GM06990 (cell line): ENCODE measurements around the gene CYFIP2.

Source experiments
- DNase-seq: peaks from one replicate; pipeline ENCODE4 v3.0.0-alpha.2; 2011; ENCODE audit not compliant: insufficient read length; ENCODE audit errors: extremely low read depth
- H3K27me3 ChIP-seq: replicated peaks from 2 replicates; pipeline ENCODE4 v1.6.0; 2011; ENCODE audit warnings: low read length; ENCODE audit not compliant: control insufficient read depth, insufficient read depth
- H3K36me3 ChIP-seq: 2 replicates; pipeline ENCODE4 v1.5.1; 2011; ENCODE audit warnings: low read length; ENCODE audit not compliant: control insufficient read depth, insufficient read depth
- H3K4me3 ChIP-seq: replicated peaks from 2 replicates; pipeline ENCODE4 v1.5.1; 2011; ENCODE audit warnings: low read depth, mild to moderate bottlenecking, control low read depth, low read length
- TF ChIP-seq, protein P1 (sequence below): IDR thresholded peaks from 2 replicates; pipeline ENCODE4 v1.5.1; 2011; ENCODE audit warnings: low read length, control low read depth, mild to moderate bottlenecking, inconsistent platforms; ENCODE audit not compliant: insufficient read depth, poor library complexity, severe bottlenecking

The CYFIP2 gene

DNA sequence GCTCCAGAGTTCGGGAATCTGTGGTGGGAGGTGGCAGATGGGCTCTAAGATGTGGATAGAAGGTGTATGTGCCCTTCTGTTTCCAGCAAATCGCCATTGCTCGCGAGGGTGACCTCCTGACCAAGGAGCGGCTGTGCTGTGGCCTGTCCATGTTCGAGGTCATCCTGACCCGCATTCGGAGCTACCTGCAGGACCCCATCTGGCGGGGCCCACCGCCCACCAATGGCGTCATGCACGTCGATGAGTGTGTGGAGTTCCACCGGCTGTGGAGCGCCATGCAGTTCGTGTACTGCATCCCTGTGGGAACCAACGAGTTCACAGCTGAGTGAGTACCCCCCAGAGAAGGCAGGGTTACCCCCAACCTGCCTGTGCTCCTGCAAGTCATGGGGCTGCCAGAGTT, 123.2 kb downstream of the CYFIP2 start:
- DNase-seq = no peak
- H3K4me3 ChIP-seq = no peak overlapping the region
- peaks cover 20% of the 10 kb centered on the region for H3K36me3 ChIP-seq
- TF ChIP-seq, protein P1, sequence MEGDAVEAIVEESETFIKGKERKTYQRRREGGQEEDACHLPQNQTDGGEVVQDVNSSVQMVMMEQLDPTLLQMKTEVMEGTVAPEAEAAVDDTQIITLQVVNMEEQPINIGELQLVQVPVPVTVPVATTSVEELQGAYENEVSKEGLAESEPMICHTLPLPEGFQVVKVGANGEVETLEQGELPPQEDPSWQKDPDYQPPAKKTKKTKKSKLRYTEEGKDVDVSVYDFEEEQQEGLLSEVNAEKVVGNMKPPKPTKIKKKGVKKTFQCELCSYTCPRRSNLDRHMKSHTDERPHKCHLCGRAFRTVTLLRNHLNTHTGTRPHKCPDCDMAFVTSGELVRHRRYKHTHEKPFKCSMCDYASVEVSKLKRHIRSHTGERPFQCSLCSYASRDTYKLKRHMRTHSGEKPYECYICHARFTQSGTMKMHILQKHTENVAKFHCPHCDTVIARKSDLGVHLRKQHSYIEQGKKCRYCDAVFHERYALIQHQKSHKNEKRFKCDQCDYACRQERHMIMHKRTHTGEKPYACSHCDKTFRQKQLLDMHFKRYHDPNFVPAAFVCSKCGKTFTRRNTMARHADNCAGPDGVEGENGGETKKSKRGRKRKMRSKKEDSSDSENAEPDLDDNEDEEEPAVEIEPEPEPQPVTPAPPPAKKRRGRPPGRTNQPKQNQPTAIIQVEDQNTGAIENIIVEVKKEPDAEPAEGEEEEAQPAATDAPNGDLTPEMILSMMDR = no peak
- H3K27me3 ChIP-seq = no peaks in the 10 kb centered on the region

DNA sequence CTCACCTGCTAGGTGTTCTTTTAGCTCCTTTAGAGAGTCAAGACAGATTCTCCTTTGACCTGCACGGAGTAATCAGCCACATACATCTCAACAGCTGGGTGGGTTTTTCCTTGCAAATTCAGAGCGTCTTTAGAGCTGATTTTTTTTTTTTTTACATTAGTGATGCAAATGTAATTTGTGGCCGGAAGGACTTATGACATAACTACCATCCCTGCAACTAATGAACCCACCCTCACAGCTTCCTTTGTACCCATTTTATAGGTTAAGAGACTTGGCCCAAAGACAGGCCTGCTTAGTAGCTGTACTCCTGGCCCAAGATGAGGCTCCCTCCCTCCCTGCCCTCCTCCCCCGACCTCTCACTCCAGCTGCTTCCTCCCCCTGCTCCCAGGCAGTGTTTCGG, 124.2 kb downstream of the CYFIP2 start:
- Histone ChIP-seq H3K36me3 (peaks cover 20% of the 10 kb centered on the region), H3K27me3 (no peaks in the 10 kb centered on the region), H3K4me3 (no peak overlapping the region)
- TF ChIP-seq, protein P1 = no peak
- DNase-seq = no peak

GRCh38 chr5:157390551-157391297, 124.8 kb downstream of the CYFIP2 start:
- no peaks in the 10 kb centered on the region for H3K27me3 ChIP-seq
- H3K36me3 ChIP-seq = peaks cover 20% of the 10 kb centered on the region
- no peak overlapping the region for H3K4me3 ChIP-seq
- no peak for DNase-seq
- TF ChIP-seq, protein P1 = no peak

GRCh38 chr5:157398305-157398704, 132.4 kb downstream of the CYFIP2 start:
- no peaks in the 10 kb centered on the region for H3K27me3 ChIP-seq
- H3K4me3 ChIP-seq = no peak overlapping the region
- no peak for DNase-seq
- no peaks in the 10 kb centered on the region for H3K36me3 ChIP-seq
- TF ChIP-seq, protein P1 = no peak

GRCh38 chr5:157400741-157401495, 135.0 kb downstream of the CYFIP2 start:
- no peaks in the 10 kb centered on the region for H3K36me3 ChIP-seq
- H3K4me3 ChIP-seq = no peak overlapping the region
- H3K27me3 ChIP-seq = no peaks in the 10 kb centered on the region
- TF ChIP-seq, protein P1 = no peak
- DNase-seq = no peak
